ENCODE results near the gene RASGEF1C. TPM values are rescaled to one million over a fixed set of nuclear protein-coding genes. Genes with fewer than 3 reads are reported as not detected.

RASGEF1C gene
- total and polyA plus RNA-seq, 2 of the 13 experiments (the other 11 are each of a cell fraction or from before 2014, with no cell fraction given): not detected

DNA sequence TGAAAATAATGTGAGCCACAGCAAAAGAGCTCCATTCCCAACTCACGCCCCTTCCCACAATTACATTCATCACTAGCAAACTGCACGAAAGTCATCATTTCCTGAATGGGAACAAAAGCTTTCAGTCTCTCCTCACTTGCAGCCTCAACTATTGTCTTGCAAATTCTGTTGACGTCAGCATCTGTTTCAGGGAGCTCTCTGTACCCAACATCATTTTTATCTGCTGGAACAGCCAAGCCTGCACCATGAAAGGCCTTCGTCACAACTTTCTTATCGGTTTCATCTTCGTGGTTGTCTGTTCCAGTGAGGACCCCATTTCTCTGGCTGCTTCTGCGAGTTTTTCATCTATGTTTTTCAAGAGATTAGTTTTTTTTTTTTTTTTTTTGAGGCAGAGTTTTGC is 123.2 kb downstream of the RASGEF1C start:
- Histone ChIP-seq H3K9me3 (ENCODE audit: low read length) (no peaks in the 10 kb centered on the region), H3K4me2 (ENCODE audit: low read depth, low read length) (no peak overlapping the region), H4K20me1 (ENCODE audit: insufficient read depth, low read length) (no peaks in the 10 kb centered on the region), H3K9ac (ENCODE audit: insufficient read depth, low read depth, low read length) (no peak overlapping the region), H3K79me2 (ENCODE audit: insufficient read depth, low read length) (no peaks in the 10 kb centered on the region), H2AFZ (ENCODE audit: low read length) (no peak overlapping the region), H3K4me3 (replicated peaks in 1 of 3; ENCODE audit: insufficient read depth in 1 of 3, low read depth in 2 of 3, low read length in 3 of 3) (no peak overlapping the region), H3K36me3 (replicated peaks in 1 of 2; ENCODE audit: control insufficient read depth in 1 of 2, insufficient read depth in 2 of 2, low read length in 2 of 2) (no peaks in the 10 kb centered on the region), H3K4me1 (ENCODE audit: insufficient read depth, low read length) (peaks cover 22% of the 10 kb centered on the region), H3K27me3 (ENCODE audit: control insufficient read depth in 1 of 2, insufficient read depth in 2 of 2, low read length in 2 of 2) (peaks cover 5 to 25% of the 10 kb centered on the region in 2 experiments; a peak in 3 of 5 replicates), H3K27ac (ENCODE audit: extremely low read length, insufficient read depth, low read length) (no peak overlapping the region)
- FAIRE-seq: no peak
- ChIA-PET CTCF (ENCODE audit: low intra/inter-chr PET ratio, low total read pairs) (no interaction called here), POLR2A (no interaction called here)
- DNase-seq (ENCODE audit: low spot score): no peak
- WGBS (ENCODE audit: low lambda C conversion rate): 61% methylated on average over 7 of the region's 7 CpGs
- intact Hi-C loops (cut with micrococcal nuclease; ENCODE audit: unreplicated experiment): no loop called here
- BruUV-seq (replicated peaks): no TSS peak
- ATAC-seq: no peak
- TF ChIP-seq MAFF (IDR thresholded peaks at IDR 0.05; ENCODE audit: low read depth, low read length) (peak; percentile 89), ZNF468 (CRISPR knock-in tag; IDR thresholded peaks at IDR 0.05) (no peak), MAFK (conservative IDR thresholded peaks at IDR 0.05 in 1 of 2, IDR thresholded peaks at IDR 0.05 in 1 of 2; ENCODE audit: low read length in 2 of 2) (peak; percentile 89 to 95), CREB1 (IDR thresholded peaks at IDR 0.05) (peak; percentile 25; the same call in 1 of the 2 replicates), CREB1 (CRISPR knock-in tag; IDR thresholded peaks at IDR 0.05) (no peak), ZNF446 (CRISPR knock-in tag; IDR thresholded peaks at IDR 0.05) (no peak)
- in situ Hi-C loops (cut with HindIII; ENCODE audit: extremely low pct_ligation_motif_present, low pct_unique_long_range_greater_than_20kb): loop anchor here (25.0 kb wide), 1 partner anchor 324 kb away; no protein-coding TSS in a partner anchor

GRCh38 chr5:180084638-180085561 is 124.1 kb downstream of the RASGEF1C start:
- Histone ChIP-seq H3K79me2 (ENCODE audit: insufficient read depth, low read length) (no peaks in the 10 kb centered on the region), H3K36me3 (replicated peaks in 1 of 2; ENCODE audit: control insufficient read depth in 1 of 2, insufficient read depth in 2 of 2, low read length in 2 of 2) (no peaks in the 10 kb centered on the region), H4K20me1 (ENCODE audit: insufficient read depth, low read length) (no peaks in the 10 kb centered on the region), H3K4me3 (replicated peaks in 1 of 3; ENCODE audit: insufficient read depth in 1 of 3, low read depth in 2 of 3, low read length in 3 of 3) (no peak overlapping the region), H3K27ac (ENCODE audit: extremely low read length, insufficient read depth, low read length) (no peak overlapping the region), H3K9ac (ENCODE audit: insufficient read depth, low read depth, low read length) (no peak overlapping the region), H3K4me1 (ENCODE audit: insufficient read depth, low read length) (peaks cover 24% of the 10 kb centered on the region), H3K27me3 (ENCODE audit: control insufficient read depth in 1 of 2, insufficient read depth in 2 of 2, low read length in 2 of 2) (peaks cover 5 to 31% of the 10 kb centered on the region in 2 experiments; a peak in 3 of 5 replicates), H3K9me3 (ENCODE audit: low read length) (no peaks in the 10 kb centered on the region), H3K4me2 (ENCODE audit: low read depth, low read length) (no peak overlapping the region), H2AFZ (ENCODE audit: low read length) (no peak overlapping the region)
- in situ Hi-C loops (cut with HindIII; ENCODE audit: extremely low pct_ligation_motif_present, low pct_unique_long_range_greater_than_20kb) (loop anchor here (25.0 kb wide), 1 partner anchor 323 kb away; no protein-coding TSS in a partner anchor), intact Hi-C loops (cut with micrococcal nuclease; ENCODE audit: unreplicated experiment) (no loop called here)
- no TSS peak for BruUV-seq (replicated peaks)
- CTCF ChIA-PET (ENCODE audit: low intra/inter-chr PET ratio, low total read pairs): no interaction called here
- FAIRE-seq (no peak), DNase-seq (ENCODE audit: low spot score) (peak; percentile 32), ATAC-seq (no peak)
- 9% methylated on average over 8 of the region's 13 CpGs for WGBS (ENCODE audit: low lambda C conversion rate)
- POLR2A ChIA-PET: no interaction called here
- TF ChIP-seq, protein P1, sequence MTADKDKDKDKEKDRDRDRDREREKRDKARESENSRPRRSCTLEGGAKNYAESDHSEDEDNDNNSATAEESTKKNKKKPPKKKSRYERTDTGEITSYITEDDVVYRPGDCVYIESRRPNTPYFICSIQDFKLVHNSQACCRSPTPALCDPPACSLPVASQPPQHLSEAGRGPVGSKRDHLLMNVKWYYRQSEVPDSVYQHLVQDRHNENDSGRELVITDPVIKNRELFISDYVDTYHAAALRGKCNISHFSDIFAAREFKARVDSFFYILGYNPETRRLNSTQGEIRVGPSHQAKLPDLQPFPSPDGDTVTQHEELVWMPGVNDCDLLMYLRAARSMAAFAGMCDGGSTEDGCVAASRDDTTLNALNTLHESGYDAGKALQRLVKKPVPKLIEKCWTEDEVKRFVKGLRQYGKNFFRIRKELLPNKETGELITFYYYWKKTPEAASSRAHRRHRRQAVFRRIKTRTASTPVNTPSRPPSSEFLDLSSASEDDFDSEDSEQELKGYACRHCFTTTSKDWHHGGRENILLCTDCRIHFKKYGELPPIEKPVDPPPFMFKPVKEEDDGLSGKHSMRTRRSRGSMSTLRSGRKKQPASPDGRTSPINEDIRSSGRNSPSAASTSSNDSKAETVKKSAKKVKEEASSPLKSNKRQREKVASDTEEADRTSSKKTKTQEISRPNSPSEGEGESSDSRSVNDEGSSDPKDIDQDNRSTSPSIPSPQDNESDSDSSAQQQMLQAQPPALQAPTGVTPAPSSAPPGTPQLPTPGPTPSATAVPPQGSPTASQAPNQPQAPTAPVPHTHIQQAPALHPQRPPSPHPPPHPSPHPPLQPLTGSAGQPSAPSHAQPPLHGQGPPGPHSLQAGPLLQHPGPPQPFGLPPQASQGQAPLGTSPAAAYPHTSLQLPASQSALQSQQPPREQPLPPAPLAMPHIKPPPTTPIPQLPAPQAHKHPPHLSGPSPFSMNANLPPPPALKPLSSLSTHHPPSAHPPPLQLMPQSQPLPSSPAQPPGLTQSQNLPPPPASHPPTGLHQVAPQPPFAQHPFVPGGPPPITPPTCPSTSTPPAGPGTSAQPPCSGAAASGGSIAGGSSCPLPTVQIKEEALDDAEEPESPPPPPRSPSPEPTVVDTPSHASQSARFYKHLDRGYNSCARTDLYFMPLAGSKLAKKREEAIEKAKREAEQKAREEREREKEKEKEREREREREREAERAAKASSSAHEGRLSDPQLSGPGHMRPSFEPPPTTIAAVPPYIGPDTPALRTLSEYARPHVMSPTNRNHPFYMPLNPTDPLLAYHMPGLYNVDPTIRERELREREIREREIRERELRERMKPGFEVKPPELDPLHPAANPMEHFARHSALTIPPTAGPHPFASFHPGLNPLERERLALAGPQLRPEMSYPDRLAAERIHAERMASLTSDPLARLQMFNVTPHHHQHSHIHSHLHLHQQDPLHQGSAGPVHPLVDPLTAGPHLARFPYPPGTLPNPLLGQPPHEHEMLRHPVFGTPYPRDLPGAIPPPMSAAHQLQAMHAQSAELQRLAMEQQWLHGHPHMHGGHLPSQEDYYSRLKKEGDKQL (CRISPR knock-in tag; IDR thresholded peaks at IDR 0.05; ENCODE audit: low read depth): no peak
- no peak for TF ChIP-seq CBX5 (CRISPR knock-in tag; IDR thresholded peaks at IDR 0.05; ENCODE audit: borderline replicate concordance)
- TF ChIP-seq ZSCAN30 (CRISPR knock-in tag; IDR thresholded peaks at IDR 0.05): no peak
- TF ChIP-seq FOXA1 (IDR thresholded peaks at IDR 0.05): no peak
- 0 out of 2 replicates have a peak, but pooled peaks have one; percentile 10 for TF ChIP-seq FOXA1 (CRISPR knock-in tag; IDR thresholded peaks at IDR 0.05)
- 0 out of 2 replicates have a peak, but pooled peaks have one; percentile 12 for TF ChIP-seq FOXA3 (CRISPR knock-in tag; IDR thresholded peaks at IDR 0.05)
